ENCODE measurements around the gene NOX4. TPM values are rescaled to one million over a fixed set of nuclear protein-coding genes. Genes with fewer than 3 reads are reported as not detected.
"Not testable (repeated sequence)": the region's sequence is repeated elsewhere in the genome, so short reads cannot be mapped to it uniquely, and the experiment has no call there.

The NOX4 gene
- total RNA-seq, 1 donor from 2014 or later, result 11.5 TPM

DNA sequence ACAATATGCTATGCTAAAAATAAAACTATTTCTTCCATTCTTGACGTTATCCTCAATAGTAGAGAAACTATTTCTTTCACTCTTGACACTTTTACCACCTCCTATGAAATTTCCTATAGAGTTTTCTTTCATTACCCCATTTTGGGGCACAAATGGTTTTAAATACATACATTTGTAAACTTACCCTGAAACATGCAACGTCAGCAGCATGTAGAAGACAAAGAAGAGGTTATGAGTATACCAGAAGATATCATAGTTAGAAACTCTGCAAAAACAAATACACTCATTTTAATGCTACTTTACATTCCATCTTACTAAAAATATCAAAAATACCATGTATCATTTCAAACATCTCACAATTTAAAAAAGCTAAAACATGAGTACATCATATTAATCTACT lies 69.5 kb downstream of the NOX4 start:
- H3K36me3 Mint-ChIP-seq (ENCODE audit: low read depth, unreplicated experiment), result peaks cover 7% of the 10 kb centered on the region
- no peak for DNase-seq (ENCODE audit: low spot score)
- TF ChIP-seq, protein P1, sequence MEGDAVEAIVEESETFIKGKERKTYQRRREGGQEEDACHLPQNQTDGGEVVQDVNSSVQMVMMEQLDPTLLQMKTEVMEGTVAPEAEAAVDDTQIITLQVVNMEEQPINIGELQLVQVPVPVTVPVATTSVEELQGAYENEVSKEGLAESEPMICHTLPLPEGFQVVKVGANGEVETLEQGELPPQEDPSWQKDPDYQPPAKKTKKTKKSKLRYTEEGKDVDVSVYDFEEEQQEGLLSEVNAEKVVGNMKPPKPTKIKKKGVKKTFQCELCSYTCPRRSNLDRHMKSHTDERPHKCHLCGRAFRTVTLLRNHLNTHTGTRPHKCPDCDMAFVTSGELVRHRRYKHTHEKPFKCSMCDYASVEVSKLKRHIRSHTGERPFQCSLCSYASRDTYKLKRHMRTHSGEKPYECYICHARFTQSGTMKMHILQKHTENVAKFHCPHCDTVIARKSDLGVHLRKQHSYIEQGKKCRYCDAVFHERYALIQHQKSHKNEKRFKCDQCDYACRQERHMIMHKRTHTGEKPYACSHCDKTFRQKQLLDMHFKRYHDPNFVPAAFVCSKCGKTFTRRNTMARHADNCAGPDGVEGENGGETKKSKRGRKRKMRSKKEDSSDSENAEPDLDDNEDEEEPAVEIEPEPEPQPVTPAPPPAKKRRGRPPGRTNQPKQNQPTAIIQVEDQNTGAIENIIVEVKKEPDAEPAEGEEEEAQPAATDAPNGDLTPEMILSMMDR (IDR thresholded peaks at IDR 0.05; ENCODE audit: unreplicated experiment), result no peak
- H3K27me3 Mint-ChIP-seq (ENCODE audit: unreplicated experiment), result no peaks in the 10 kb centered on the region
- H3K4me3 Mint-ChIP-seq (ENCODE audit: unreplicated experiment), result no peak overlapping the region
- H3K4me1 Mint-ChIP-seq (ENCODE audit: unreplicated experiment), result no peaks in the 10 kb centered on the region
- no peaks in the 10 kb centered on the region for H3K9me3 Mint-ChIP-seq (ENCODE audit: unreplicated experiment)
- H3K27ac Mint-ChIP-seq (ENCODE audit: unreplicated experiment), result no peak overlapping the region

DNA sequence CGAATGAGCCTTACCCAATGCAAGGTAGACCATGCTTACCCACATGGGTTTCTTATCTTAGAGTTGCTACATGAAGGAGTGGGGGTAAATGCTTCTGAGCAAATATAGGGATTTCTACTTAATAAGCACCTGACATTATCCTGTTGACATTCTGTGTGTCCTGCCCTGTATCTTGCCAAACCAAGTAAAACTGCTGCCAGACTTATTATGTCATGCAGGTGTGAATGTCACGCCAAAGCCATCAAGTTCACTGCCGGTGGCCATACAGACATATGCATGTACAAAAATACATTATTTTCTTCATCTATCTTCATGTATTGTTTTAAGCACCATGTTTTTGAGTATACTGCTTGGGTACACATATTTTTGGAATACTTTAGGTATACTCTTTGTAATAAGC lies 70.2 kb downstream of the NOX4 start:
- no peak overlapping the region for H3K4me3 Mint-ChIP-seq (ENCODE audit: unreplicated experiment)
- H3K27ac Mint-ChIP-seq (ENCODE audit: unreplicated experiment), result no peak overlapping the region
- no peaks in the 10 kb centered on the region for H3K27me3 Mint-ChIP-seq (ENCODE audit: unreplicated experiment)
- DNase-seq (ENCODE audit: low spot score), result no peak
- H3K4me1 Mint-ChIP-seq (ENCODE audit: unreplicated experiment), result no peaks in the 10 kb centered on the region
- H3K36me3 Mint-ChIP-seq (ENCODE audit: low read depth, unreplicated experiment), result peaks cover 2% of the 10 kb centered on the region
- TF ChIP-seq, protein P1 (IDR thresholded peaks at IDR 0.05; ENCODE audit: unreplicated experiment), result no peak
- no peaks in the 10 kb centered on the region for H3K9me3 Mint-ChIP-seq (ENCODE audit: unreplicated experiment)

DNA sequence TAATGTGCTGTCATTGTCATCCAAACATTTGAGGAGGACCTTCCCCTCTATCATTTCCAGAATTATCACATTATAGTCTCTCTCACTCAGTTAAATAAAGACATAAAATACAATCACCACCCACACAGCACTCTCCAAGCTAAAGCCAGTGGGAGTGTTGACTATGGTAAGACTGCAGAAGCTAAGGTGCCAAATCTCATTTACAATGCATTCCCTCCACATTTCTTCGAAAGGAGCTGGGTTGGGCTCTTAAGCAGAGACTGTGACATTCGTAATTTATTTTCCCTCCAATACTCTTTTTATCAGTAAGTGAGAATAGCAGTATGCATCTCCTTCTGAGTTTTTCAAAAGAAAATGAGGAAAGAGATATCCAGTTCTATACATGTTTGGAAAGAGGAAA lies 74.2 kb downstream of the NOX4 start:
- H3K27me3 Mint-ChIP-seq (ENCODE audit: unreplicated experiment), result no peaks in the 10 kb centered on the region
- H3K4me3 Mint-ChIP-seq (ENCODE audit: unreplicated experiment), result no peak overlapping the region
- no peaks in the 10 kb centered on the region for H3K9me3 Mint-ChIP-seq (ENCODE audit: unreplicated experiment)
- DNase-seq (ENCODE audit: low spot score), result no peak
- TF ChIP-seq, protein P1 (IDR thresholded peaks at IDR 0.05; ENCODE audit: unreplicated experiment), result no peak
- H3K4me1 Mint-ChIP-seq (ENCODE audit: unreplicated experiment), result no peaks in the 10 kb centered on the region
- no peak overlapping the region for H3K27ac Mint-ChIP-seq (ENCODE audit: unreplicated experiment)
- H3K36me3 Mint-ChIP-seq (ENCODE audit: low read depth, unreplicated experiment), result no peaks in the 10 kb centered on the region

DNA sequence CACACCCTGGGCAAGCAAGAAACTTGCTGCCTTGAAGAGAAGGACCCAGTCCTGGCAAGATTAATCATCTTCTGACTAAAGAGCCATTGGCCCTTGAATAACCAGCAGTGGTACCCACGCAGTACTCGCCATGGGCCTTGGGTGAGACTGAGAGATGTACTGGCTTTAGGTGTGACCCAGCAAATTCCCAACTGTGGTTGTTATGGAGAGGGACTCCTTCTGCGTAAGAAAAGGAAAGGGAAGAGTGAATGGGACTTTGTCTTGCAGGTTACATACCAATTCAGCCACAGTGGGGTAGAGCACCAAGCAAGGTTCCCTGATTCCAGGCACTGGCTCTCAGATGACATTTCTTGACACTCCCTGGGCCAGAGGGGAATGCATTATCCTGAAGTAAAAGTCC lies 80.1 kb downstream of the NOX4 start:
- not testable (repeated sequence) for H3K36me3 Mint-ChIP-seq (ENCODE audit: low read depth, unreplicated experiment); H3K27ac Mint-ChIP-seq (ENCODE audit: unreplicated experiment); H3K4me1 Mint-ChIP-seq (ENCODE audit: unreplicated experiment)

DNA sequence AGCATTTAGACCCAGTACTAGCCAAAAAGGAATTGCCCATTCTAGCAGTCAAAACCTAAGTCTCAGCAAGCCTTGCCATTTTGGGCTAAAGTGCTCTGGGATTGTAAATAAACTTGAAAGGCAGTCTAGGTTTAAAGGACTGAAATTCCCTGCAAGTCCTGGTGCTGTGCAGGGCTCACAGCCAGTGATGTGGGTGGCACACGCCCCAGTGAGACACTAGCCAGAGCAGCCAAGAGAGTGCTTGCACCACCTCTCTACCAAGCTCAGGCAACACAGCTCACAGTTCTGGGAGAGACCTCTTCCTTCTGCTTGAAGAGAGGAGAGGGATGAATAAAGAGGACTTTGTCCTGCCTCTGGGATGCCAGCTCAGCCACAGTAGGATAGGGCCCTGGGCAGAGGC lies 80.5 kb downstream of the NOX4 start:
- H3K36me3 Mint-ChIP-seq (ENCODE audit: low read depth, unreplicated experiment); H3K27ac Mint-ChIP-seq (ENCODE audit: unreplicated experiment); DNase-seq (ENCODE audit: low spot score); H3K4me1 Mint-ChIP-seq (ENCODE audit: unreplicated experiment); H3K27me3 Mint-ChIP-seq (ENCODE audit: unreplicated experiment); H3K4me3 Mint-ChIP-seq (ENCODE audit: unreplicated experiment); H3K9me3 Mint-ChIP-seq (ENCODE audit: unreplicated experiment): not testable (repeated sequence)

More for the DNA sequence above, 80.1 kb downstream of the NOX4 start:
- not testable (repeated sequence) for H3K4me3 Mint-ChIP-seq (ENCODE audit: unreplicated experiment); H3K9me3 Mint-ChIP-seq (ENCODE audit: unreplicated experiment); H3K27me3 Mint-ChIP-seq (ENCODE audit: unreplicated experiment); DNase-seq (ENCODE audit: low spot score)

DNA sequence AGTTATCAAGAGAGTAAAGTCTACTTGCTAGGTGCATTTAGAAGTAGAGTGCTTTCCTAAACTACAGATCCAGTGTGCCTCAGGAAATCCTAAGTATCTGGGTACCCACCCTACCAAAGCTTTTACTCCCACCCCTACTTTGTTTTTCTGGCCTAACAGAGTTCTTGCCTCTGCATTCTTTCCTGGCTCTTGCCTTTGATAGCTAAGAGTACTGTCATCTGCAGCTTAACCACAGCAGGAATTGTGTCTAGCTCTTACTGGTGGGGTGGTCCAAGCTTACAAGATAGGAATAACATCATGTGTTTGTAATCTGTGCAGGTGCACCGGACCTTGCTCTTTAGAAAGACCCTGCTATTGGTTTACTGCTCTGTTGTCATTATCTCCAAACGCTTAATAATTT lies 82.7 kb downstream of the NOX4 start:
- DNase-seq (ENCODE audit: low spot score); H3K27me3 Mint-ChIP-seq (ENCODE audit: unreplicated experiment); H3K4me3 Mint-ChIP-seq (ENCODE audit: unreplicated experiment); H3K9me3 Mint-ChIP-seq (ENCODE audit: unreplicated experiment); H3K4me1 Mint-ChIP-seq (ENCODE audit: unreplicated experiment); H3K36me3 Mint-ChIP-seq (ENCODE audit: low read depth, unreplicated experiment); H3K27ac Mint-ChIP-seq (ENCODE audit: unreplicated experiment): not testable (repeated sequence)

DNA sequence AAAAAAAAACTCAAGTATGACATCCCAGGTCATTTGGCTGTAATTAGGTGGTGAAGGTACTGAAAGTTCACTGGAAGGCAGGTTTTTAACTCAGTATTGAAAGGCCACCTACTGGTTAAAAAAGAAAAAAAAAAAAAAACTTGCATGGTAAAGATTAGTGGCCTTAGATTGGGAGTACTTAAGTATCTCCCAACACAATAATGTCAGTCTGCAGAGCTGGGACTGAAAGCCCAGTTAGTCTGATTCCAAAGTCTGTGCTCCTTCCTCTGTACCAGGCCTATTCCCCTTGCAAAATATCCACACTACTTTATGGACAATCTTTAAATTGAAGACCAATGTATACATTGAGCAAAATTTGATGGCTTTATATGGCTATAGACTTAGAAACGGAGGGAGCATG lies 85.5 kb downstream of the NOX4 start:
- H3K27ac Mint-ChIP-seq (ENCODE audit: unreplicated experiment), result no peak overlapping the region
- no peaks in the 10 kb centered on the region for H3K27me3 Mint-ChIP-seq (ENCODE audit: unreplicated experiment)
- no peak for DNase-seq (ENCODE audit: low spot score)

DNA sequence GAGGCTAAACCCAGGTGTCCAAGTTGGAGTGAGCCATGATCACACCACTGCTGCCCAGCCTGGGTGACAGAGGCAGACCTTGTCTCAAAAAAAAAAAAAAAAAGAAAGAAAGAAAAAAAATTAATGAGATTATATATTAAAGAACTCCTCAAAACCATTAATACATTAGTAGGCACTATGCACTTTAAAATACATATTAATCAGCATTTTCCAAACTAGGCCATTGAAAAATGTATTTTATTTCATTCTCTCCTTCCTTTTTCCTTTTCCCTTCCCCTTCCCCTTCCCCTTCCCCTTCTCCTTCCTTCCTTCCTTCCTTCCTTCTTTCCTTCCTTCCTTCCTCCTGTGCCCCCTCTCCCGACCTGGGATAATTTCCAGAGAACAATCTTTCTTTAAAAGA lies 99.5 kb downstream of the NOX4 start:
- not testable (repeated sequence) for H3K4me3 Mint-ChIP-seq (ENCODE audit: unreplicated experiment); H3K27me3 Mint-ChIP-seq (ENCODE audit: unreplicated experiment); H3K36me3 Mint-ChIP-seq (ENCODE audit: low read depth, unreplicated experiment); H3K9me3 Mint-ChIP-seq (ENCODE audit: unreplicated experiment); DNase-seq (ENCODE audit: low spot score); H3K4me1 Mint-ChIP-seq (ENCODE audit: unreplicated experiment); H3K27ac Mint-ChIP-seq (ENCODE audit: unreplicated experiment)

More for the DNA sequence above, 85.5 kb downstream of the NOX4 start:
- Mint-ChIP-seq H3K4me1 (ENCODE audit: unreplicated experiment) (no peaks in the 10 kb centered on the region), H3K4me3 (ENCODE audit: unreplicated experiment) (no peak overlapping the region), H3K36me3 (ENCODE audit: low read depth, unreplicated experiment) (no peaks in the 10 kb centered on the region), H3K9me3 (ENCODE audit: unreplicated experiment) (no peaks in the 10 kb centered on the region)
- TF ChIP-seq, protein P1 (IDR thresholded peaks at IDR 0.05; ENCODE audit: unreplicated experiment), result peak; percentile 58

DNA sequence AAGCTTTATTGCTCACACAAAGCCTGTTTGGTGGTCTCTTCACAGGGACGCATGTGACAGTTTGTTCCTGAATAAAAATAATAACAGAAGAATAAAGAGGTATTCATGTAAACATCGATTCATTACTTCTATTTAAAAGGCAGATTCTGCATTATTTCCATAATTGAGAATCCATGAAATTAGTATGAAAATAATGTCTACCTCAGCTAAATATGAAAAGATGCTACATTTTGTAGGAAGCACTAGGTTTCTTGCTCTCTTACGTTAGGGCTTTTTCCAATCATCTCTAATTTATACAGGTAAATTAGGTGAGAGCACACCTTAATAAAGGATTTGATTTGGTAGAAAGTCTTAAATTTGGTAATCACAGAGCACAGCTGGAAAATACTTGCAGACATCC lies 103.7 kb downstream of the NOX4 start:
- H3K4me1 Mint-ChIP-seq (ENCODE audit: unreplicated experiment); H3K4me3 Mint-ChIP-seq (ENCODE audit: unreplicated experiment); H3K27me3 Mint-ChIP-seq (ENCODE audit: unreplicated experiment); H3K27ac Mint-ChIP-seq (ENCODE audit: unreplicated experiment); H3K9me3 Mint-ChIP-seq (ENCODE audit: unreplicated experiment); H3K36me3 Mint-ChIP-seq (ENCODE audit: low read depth, unreplicated experiment); DNase-seq (ENCODE audit: low spot score): not testable (repeated sequence)

Data from endothelial cell (in vitro differentiated cells).